ENCODE data around the gene TREML2.

GRCh38 chr6:41187924-41188886 lies 12.7 kb downstream of the TREML2 start:
- TF ChIP-seq, protein P1, sequence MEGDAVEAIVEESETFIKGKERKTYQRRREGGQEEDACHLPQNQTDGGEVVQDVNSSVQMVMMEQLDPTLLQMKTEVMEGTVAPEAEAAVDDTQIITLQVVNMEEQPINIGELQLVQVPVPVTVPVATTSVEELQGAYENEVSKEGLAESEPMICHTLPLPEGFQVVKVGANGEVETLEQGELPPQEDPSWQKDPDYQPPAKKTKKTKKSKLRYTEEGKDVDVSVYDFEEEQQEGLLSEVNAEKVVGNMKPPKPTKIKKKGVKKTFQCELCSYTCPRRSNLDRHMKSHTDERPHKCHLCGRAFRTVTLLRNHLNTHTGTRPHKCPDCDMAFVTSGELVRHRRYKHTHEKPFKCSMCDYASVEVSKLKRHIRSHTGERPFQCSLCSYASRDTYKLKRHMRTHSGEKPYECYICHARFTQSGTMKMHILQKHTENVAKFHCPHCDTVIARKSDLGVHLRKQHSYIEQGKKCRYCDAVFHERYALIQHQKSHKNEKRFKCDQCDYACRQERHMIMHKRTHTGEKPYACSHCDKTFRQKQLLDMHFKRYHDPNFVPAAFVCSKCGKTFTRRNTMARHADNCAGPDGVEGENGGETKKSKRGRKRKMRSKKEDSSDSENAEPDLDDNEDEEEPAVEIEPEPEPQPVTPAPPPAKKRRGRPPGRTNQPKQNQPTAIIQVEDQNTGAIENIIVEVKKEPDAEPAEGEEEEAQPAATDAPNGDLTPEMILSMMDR (conservative IDR thresholded peaks at IDR 0.05; ENCODE audit: low read depth, low read length): no peak
- no peak for TF ChIP-seq EZH2 (IDR thresholded peaks at IDR 0.05; ENCODE audit: low read length, unreplicated experiment)

Measured in PC-3 (cell line).